ENCODE measurements around the gene TBC1D22B.

DNA sequence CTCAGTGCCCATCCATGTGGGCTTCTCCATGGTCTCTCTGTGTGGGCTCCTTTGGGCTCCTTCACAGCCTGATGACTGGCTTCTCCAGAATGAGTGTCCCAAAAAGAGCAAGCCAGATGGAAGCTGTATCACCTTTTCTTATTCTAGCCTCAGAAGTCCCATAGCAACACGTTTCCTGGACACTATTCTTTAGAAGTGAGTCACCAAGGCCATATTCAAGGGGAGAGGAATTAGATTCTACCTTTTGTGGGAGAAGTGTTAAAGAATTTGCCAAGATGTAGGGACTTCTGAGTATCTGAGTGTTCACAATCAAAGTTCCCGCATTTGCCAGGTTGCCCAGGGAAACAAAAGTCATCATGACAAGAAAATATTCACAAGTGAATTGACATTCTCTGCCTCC is 20.7 kb upstream of the TBC1D22B start:
- TF ChIP-seq EZH2 (IDR thresholded peaks at IDR 0.05) (no peak), CTCF (IDR thresholded peaks at IDR 0.05) (no peak), EZH2phosphoT487 (IDR thresholded peaks at IDR 0.05) (no peak)
